HFF-Myc (cell line): ENCODE results near the gene CCDC68.
"Not testable (repeated sequence)": the region's sequence is repeated elsewhere in the genome, so short reads cannot be mapped to it uniquely, and the experiment has no call there.

Source experiments
- DNase-seq: peaks from one replicate; pipeline ENCODE4 v3.0.0-alpha.2; 2011; ENCODE audit warnings: low read depth; ENCODE audit errors: extremely low read depth
- H3K4me3 ChIP-seq: replicated peaks from 2 replicates; pipeline ENCODE4 v1.5.1; 2011; ENCODE audit warnings: low read depth, mild to moderate bottlenecking, control low read depth, low read length
- TF ChIP-seq, protein P1 (sequence below): IDR thresholded peaks from 2 replicates; pipeline ENCODE4 v1.5.1; 2012; ENCODE audit warnings: mild to moderate bottlenecking, low read depth, low read length, control low read depth; ENCODE audit errors: missing control alignments

CCDC68 gene

DNA sequence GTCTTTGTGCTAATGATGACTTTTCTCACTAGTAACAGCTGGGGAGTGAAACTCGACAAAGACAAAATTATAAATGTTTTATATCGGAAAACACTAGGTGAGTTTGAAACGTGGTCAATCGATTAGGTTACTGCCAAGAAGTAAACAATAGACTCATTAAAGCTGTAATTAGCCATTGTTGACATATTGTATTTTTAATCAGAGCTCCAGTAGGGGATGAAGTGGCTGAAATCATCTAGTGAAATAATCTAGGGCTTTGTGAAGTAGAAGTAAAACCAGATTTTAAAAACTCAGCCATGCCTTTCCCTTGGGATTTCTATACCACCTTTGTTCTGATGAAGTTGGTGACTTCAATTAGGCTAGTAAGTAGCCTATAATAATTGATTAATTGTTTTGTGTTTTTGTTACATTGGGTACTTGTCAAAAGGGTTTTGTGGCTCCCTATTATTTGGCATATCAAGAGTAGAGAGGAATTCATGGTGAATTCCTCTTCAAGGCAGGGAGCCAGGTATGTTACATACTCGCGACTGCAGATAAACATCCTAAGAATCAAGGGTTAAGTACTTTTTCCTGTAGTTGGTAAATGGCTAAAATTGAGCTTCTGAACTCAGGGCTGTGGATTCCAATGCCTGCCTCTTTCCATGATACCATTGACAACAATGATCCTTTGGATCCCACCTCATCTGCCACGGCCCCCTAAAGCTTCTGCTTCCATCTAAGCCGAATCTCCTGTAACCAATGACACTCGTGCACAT is 99.4 kb downstream of the CCDC68 start:
- no peak overlapping the region for H3K4me3 ChIP-seq
- no peak for DNase-seq
- TF ChIP-seq, protein P1, sequence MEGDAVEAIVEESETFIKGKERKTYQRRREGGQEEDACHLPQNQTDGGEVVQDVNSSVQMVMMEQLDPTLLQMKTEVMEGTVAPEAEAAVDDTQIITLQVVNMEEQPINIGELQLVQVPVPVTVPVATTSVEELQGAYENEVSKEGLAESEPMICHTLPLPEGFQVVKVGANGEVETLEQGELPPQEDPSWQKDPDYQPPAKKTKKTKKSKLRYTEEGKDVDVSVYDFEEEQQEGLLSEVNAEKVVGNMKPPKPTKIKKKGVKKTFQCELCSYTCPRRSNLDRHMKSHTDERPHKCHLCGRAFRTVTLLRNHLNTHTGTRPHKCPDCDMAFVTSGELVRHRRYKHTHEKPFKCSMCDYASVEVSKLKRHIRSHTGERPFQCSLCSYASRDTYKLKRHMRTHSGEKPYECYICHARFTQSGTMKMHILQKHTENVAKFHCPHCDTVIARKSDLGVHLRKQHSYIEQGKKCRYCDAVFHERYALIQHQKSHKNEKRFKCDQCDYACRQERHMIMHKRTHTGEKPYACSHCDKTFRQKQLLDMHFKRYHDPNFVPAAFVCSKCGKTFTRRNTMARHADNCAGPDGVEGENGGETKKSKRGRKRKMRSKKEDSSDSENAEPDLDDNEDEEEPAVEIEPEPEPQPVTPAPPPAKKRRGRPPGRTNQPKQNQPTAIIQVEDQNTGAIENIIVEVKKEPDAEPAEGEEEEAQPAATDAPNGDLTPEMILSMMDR = no peak

DNA sequence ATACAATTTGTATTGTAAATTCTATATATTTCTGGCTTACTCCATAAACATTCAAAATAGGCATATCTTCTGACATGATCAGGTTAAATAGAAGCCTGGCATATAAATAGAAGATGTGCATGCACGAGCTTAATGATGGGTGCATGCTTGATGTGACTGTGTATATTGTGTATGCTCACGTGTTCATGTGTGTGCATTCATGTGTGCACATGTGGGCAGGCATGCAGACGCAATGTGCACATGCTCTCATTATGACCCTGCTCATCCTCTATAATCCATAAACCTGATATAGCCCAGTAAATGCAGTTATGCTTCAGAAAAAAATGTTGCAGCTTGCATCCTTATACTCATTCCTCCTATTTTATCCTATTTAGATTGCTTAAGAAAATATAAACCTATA is 101.8 kb downstream of the CCDC68 start:
- H3K4me3 ChIP-seq = no peak overlapping the region
- DNase-seq = no peak
- TF ChIP-seq, protein P1 = no peak

DNA sequence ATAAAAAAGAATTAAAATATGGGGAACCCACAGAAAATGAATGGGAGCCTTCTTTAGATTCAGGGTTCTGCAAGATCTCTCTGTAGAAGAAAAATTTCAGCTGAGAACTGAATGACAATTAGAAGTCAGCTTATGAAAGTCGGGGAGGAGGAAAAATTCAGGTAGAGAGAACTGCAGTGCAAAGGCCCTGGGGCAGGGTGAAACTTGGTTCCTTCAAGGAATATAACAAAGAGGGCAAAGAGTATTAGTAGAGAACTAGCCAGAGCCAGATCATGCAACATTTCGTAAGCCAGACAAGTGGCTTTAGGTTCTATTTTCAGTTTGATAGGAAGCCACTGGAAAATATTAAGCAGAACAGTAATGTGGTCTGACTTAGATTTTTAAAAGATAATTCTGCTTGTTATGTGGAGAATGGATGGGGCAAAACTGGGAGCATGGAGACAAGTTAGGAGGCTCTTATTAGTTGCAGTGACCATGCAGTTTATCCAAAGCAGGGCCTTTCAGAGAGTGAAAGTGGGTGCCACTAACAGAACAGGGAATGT is 103.1 kb downstream of the CCDC68 start:
- TF ChIP-seq, protein P1 = no peak
- H3K4me3 ChIP-seq = no peak overlapping the region
- DNase-seq = no peak

DNA sequence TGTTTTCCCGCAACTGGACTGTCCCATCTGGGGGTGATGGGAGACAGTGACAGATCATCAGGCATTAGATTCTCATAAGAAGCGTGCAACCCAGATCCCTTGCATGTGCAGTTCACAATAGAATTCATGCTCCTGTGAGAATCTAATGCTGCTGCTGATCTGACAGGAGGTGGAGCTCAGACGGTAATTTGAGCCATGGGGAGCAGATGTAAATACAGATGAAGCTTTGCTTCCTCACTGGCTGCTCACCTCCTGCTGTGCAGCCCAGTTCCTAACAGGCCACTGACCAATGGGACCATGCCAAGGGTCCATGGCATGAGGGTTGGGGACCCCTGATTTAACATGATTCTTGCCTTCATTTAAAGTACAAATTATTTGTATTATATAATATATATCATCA is 104.2 kb downstream of the CCDC68 start:
- DNase-seq = peak; percentile 1
- H3K4me3 ChIP-seq = not testable (repeated sequence)

DNA sequence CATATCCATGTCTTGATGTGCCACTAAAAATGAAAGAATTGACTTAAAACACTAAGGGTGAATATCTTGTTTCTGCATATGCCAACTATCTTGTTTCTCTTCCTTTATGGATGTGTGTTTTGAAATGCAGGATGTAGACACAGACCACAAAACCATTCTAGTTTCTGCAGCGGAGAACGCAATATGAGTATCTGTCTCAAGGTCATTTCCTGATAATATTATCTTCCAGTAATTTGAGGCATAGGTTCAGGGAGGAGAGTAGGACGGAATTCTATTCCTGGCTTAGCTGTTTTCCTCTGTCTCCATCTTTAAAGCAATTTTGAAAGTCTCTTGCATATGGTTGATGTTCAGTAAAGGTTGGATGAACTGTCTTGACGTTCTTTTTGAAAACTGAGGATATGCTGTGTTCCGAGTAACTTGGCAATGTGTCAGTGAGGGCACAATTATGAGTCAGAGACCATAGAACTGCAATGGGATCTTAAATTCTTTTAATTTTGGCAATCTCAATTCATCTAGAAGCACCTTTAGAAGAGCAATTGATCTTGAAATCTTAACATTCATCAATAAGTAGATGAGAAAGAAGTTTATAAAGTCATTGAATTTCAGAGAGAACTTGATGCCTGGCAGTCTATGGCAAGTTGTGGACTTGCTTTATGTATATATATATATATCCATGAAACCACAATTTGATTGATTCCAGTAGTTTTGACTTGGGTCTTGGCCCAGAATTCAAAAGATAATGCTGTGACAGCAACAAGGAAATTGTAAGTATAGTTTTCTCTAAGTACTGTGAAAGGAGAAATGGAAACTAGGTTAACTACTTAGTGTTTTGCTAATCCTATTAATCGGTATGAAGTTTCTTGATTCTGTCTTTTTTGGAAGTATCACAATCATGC is 106.2 kb downstream of the CCDC68 start:
- TF ChIP-seq, protein P1 = no peak
- H3K4me3 ChIP-seq = no peak overlapping the region
- DNase-seq = no peak
